CD4-positive, alpha-beta T cell treated with Interleukin-4 for 1 hour (primary cell): Measurements from ENCODE around the gene SERTAD2.

Source experiments
- DNase-seq, 2 donors: peaks; one replicate each; pipeline ENCODE4 v3.0.0-alpha.2; 2020 to 2022

SERTAD2 gene

GRCh38 chr2:64646007-64646880 lies 7.5 kb downstream of the SERTAD2 start:
- peak; percentile 81 to 85 for DNase-seq

- DNase-seq, result peak; percentile 39 to 70
These were observed 9.0 kb downstream of the SERTAD2 start for GRCh38 chr2:64644458-64645382.

- DNase-seq, result no peak
These were observed 9.8 kb downstream of the SERTAD2 start for GRCh38 chr2:64643838-64644457.

GRCh38 chr2:64641599-64641998 lies 12.1 kb downstream of the SERTAD2 start:
- no peak for DNase-seq

DNA sequence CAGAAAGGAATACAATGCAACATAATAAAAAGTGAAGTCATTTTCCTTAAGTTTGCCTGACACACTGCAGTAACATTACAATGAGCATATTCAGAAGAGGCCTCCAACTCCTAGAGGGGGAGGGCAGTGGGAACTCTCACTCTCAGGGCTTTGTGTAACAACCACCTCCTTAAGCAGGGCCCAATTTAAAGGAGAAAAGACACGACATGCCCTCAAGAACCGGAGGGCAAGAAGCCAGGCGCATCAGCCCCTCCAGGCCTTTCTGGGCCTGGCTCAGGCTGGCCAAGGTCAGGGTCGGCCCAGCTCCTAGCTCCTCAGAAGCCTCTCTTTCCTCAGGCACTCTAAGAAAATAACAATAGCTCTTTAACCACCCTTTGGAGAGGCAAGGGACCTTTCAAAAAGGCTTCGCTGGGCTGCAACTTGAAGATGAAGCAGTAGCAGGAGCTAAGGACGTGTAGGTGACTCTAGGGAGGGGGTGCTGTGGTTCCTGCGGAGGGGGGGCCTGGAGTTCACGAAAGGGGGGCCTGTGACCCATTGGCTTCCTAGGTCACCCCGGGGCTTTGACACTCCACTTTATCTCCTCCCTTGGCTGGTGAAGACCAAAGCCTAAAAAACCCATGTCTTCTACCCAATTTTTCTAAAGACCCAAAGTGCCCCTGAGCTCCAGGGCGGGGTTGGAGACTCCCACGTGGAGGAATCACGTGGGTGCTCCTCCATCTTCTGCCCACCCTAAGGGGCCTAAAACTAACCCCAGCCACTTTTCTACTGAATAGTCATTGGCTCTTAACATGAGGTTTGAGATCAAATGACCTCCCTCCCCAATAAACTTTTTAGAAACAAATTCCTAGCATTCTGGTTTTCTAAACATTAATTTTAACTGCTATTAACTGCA lies 13.3 kb downstream of the SERTAD2 start:
- DNase-seq, result no peak

- DNase-seq, result no peak
These were observed 14.0 kb downstream of the SERTAD2 start for GRCh38 chr2:64639691-64640090.

DNA sequence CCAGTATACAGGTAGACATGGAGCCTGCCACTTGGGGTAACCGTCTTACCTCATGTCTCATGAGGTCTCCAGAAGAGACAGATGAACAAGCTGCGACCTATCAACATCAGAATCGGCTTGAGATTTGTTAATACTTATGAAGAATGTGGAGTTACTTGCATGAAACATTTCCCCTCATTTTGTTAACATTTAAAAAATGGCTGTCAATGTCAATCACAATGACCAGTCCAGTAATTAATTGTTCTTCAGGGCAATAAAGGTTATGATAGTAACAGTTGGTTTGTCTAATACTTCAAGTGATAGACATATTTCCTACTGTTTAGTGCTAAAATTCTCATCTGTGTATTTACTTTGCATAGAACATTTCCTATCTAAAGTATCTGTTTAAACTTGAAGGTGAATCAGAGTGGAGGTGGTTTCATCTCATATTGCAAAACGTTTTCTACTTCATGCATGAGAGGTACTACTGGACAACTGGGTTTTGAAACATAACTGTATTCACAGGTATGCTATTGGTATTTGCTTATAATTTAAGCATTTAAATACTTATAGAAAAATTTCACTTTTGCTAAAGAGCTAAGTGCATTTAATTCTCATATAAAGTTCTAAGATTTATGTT lies 15.1 kb downstream of the SERTAD2 start:
- no peak for DNase-seq

GRCh38 chr2:64637931-64638330 lies 15.8 kb downstream of the SERTAD2 start:
- no peak for DNase-seq

DNA sequence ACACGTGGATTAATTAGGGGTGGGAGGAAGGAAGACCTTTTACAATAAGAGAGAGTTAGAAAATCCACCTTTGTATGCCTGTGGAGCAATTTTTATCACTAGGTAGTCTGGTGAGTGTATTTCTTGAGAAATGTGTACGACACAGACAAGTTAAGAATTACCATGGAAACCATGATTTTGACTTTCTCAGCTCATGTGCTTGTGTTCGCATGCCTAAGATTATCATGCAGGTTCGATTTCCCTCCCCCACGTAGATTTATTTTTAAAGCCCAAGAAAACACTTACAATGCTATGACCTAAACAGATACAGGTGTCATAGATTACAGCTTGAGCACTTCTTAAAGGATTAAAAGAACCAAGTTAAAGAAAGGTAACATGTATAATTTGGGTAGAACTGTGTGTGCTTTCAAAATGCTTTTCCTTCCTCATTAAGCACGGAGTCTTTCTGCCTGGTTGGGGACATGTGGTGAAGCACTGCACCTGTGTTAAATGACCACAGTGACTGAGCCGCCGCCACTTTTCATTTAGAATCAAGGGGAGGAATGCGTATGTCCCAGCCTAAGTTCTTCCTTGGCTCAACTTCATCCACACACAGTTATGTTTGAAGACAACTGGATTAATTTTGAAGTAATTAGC lies 16.6 kb downstream of the SERTAD2 start:
- peak; percentile 46 to 59 for DNase-seq

DNA sequence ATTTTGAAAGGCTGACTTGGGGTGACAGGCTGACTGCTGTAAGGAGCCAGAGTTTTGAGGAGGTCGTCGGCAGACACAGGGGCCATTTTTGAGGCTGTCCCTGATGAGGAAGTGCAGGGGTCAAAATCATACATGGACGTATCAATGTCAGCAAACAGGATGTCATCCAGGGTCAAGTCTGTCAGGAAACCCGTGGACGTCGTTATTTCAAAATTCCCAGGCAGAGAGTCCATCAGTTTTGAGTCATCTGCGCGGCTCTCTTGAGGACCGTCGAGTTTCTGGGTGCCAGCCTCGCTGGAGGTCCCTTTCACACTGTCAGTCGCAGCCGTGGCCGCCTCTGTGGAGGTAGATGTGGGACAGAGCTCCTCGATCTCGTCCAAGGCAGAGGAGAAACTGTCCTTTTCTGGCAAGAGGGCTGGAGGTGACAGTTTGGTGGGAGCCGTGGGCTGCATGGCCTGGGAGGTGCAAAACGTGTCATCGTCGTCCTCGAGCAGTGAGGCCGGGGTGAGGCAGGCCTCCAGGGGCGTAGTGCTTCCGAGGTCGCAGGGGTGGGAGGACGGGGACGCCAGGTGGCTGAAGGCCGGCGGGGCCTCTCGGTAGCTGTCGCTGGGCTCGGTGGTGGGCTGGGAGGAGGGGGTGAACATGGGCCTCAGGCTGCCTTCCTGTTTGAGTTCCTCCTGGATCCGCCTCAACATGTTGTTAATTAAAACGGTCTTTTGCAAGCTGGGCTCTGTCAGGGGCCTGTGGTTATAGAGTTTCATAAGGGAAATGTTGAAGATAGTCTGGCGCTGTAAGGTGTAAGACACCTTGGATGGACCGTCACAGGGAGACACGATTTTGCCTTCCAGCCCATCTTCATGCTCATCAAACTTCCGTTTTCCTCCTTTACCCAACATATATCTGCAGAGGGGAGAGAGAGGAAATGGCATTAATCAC lies 17.5 kb downstream of the SERTAD2 start:
- DNase-seq, result peak; percentile 30 to 39

- peak in 1 of 2 donors; percentile 43 for DNase-seq
These were observed 19.1 kb downstream of the SERTAD2 start for GRCh38 chr2:64634345-64635267.

DNA sequence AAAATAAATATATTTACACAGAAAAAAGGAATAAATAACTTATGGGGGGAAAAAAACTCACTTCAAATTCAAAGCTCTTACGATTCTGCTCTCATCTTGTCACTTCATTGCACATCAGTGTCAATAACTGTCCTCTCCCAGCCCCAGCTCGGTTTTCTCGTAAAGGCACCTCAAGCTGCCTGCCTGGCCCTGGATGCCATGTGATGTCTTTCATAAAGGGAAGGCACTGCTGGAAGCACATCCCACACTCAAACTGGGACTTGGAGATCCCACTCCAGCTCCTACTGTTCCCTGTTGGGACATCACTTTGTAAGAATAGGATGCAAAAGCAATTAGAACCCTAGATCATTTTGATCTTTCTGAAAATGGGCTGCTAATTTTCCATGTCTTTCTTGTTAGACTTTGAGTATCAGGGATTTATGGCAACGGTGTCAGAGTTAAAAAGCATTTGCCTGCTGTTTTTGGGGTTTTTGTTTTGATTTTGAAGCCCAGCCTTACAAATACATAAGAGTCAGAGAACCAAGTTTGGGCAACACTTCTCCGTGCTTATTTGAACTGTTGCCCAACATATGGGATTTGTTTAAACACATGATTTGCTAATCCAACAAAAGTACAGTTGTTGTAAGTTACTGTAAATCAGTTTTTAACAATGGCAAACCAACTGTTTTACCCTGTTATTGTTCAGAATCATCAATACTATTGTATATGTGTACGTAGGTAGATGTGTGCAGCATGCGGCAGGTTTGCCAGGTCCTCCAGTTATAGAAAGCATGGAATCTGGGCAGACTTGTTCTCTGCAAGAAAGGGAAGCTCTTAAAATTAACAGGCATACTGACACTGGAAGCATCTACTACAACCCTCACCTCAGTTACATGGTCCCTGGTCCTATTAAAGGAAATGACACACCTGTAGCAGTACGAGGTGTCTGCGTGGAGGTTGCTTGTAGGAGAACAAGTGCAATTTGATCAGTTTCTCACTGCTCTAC lies 20.6 kb downstream of the SERTAD2 start:
- DNase-seq, result no peak

DNA sequence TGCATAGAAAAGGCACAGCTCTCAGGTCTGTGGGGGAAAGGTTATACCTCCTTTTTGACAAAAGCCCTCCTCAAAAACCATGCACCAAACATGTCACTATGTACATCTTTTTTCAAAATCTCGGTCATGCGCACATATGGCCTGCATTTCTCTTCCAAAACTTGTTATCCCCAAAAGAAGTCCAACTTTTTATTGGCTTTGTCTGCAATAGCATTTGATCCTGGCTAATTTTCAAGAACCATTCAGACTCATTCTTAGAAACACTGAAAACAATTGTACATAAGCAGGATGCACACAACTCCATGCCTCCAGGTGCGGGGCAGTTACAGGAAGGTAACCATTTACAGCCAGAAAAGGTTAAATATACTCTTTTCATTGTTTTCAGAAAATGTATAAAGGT lies 21.9 kb downstream of the SERTAD2 start:
- no peak for DNase-seq

- no peak for DNase-seq
These were observed 23.0 kb downstream of the SERTAD2 start for GRCh38 chr2:64630752-64631151.

GRCh38 chr2:64629875-64630274 lies 23.8 kb downstream of the SERTAD2 start:
- DNase-seq, result no peak

GRCh38 chr2:64629329-64629781 lies 24.4 kb downstream of the SERTAD2 start:
- DNase-seq, result no peak
